ENCODE data around the gene SMNDC1. TPM values are rescaled to one million over a fixed set of nuclear protein-coding genes. Genes with fewer than 3 reads are reported as not detected.

The SMNDC1 gene
- total RNA-seq, 1 donor from 2014 or later = 46.7 TPM

DNA sequence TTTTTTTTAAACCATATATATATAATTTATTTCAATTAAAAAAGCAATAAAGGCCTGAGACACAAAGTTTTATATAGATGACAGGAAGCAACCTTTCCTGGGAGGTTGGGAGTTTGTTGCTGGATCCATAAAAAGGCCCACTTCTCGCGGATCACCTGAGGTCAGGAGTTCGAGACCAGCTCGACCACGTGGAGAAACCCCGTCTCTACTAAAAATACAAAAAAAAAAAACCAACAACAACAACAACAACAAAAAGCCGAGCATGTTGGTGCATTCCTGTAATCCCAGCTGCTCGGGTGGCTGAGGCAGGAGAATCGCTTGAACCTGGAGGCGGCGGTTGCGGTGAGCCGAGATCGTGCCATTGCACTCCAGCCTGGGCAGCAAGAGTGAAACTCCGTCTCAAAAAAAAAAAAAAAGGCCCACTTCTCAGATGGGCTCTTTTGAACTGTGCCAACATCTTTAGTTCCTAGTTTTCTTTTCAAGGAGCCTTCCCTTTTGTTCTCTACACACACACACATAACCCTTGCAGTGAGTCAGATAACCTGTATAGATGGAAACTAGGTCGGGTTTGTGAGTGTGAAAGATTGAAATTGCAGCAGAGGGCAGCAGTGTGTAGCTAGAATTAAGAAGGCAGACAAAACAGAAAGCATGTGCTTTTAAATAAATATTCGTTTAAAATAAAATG, 1.2 kb upstream of the SMNDC1 start:
- H3K4me2 ChIP-seq (ENCODE audit: low read length) = peak overlapping the region; percentile 85
- Mint-ChIP-seq H3K9me3 (ENCODE audit: unreplicated experiment) (no peaks in the 10 kb centered on the region), H3K27me3 (ENCODE audit: low read depth, unreplicated experiment) (no peaks in the 10 kb centered on the region), H3K36me3 (ENCODE audit: low read depth, unreplicated experiment) (peaks cover 1% of the 10 kb centered on the region), H3K4me3 (ENCODE audit: unreplicated experiment) (peak overlapping the region; percentile 95), H3K4me1 (ENCODE audit: low read depth, unreplicated experiment) (peaks cover 26% of the 10 kb centered on the region), H3K27ac (ENCODE audit: unreplicated experiment) (peak overlapping the region; percentile 97)
- no peak overlapping the region for H3K4me3 ChIP-seq (ENCODE audit: insufficient read depth, low read depth, low read length)
- no peak for FAIRE-seq
- peak overlapping the region; percentile 97 for H3K9ac ChIP-seq (ENCODE audit: low read length)
- H3K27me3 ChIP-seq (ENCODE audit: insufficient read depth, low read length) = no peaks in the 10 kb centered on the region
- H2AFZ ChIP-seq (ENCODE audit: low read depth, low read length) = no peak overlapping the region
- H3K9me3 ChIP-seq (ENCODE audit: insufficient read depth, low read depth, low read length) = no peaks in the 10 kb centered on the region
- H3K27ac ChIP-seq (ENCODE audit: low read depth, low read length) = peak overlapping the region; percentile 88
- peaks cover 29% of the 10 kb centered on the region for H4K20me1 ChIP-seq (ENCODE audit: insufficient read depth, low read length)
- peaks cover 9% of the 10 kb centered on the region for H3K4me1 ChIP-seq (ENCODE audit: insufficient read depth, low read length)
- H3K36me3 ChIP-seq (ENCODE audit: insufficient read depth, low read length) = peaks cover 22% of the 10 kb centered on the region
- peak; percentile 85 for DNase-seq (ENCODE audit: low read depth)
- peaks cover 39% of the 10 kb centered on the region for H3K79me2 ChIP-seq (ENCODE audit: insufficient read depth, low read length)
- no peak for TF ChIP-seq EZH2 (IDR thresholded peaks at IDR 0.05; ENCODE audit: insufficient read depth, low read length)
- TF ChIP-seq, protein P1, sequence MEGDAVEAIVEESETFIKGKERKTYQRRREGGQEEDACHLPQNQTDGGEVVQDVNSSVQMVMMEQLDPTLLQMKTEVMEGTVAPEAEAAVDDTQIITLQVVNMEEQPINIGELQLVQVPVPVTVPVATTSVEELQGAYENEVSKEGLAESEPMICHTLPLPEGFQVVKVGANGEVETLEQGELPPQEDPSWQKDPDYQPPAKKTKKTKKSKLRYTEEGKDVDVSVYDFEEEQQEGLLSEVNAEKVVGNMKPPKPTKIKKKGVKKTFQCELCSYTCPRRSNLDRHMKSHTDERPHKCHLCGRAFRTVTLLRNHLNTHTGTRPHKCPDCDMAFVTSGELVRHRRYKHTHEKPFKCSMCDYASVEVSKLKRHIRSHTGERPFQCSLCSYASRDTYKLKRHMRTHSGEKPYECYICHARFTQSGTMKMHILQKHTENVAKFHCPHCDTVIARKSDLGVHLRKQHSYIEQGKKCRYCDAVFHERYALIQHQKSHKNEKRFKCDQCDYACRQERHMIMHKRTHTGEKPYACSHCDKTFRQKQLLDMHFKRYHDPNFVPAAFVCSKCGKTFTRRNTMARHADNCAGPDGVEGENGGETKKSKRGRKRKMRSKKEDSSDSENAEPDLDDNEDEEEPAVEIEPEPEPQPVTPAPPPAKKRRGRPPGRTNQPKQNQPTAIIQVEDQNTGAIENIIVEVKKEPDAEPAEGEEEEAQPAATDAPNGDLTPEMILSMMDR (IDR thresholded peaks at IDR 0.05; ENCODE audit: insufficient read depth, low read depth, low read length) = peak; percentile 81

DNA sequence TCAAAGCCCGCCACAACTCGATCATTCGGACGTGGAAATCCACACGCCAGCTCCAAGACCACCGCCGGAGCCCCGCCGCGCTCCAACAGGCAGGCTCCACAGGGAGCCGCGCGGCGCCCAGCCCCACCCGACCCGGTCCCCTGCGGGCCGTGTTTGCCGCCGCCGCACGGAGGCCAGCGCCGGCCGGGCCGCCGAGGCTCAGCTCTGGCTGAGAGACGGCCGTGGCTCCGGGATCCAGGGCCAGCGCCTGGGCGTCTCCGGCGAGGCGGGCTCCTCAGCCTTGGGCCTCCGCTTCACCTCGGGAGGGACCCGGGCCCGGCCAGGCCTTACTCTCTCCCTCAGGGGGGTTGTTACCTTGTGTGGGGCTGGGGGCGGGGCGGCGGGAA, 333 bp downstream of the SMNDC1 start:
- no peak for FAIRE-seq
- peak overlapping the region; percentile 97 for H3K4me3 Mint-ChIP-seq (ENCODE audit: unreplicated experiment)
- H3K27me3 Mint-ChIP-seq (ENCODE audit: low read depth, unreplicated experiment) = no peaks in the 10 kb centered on the region
- H3K79me2 ChIP-seq (ENCODE audit: insufficient read depth, low read length) = peaks cover 54% of the 10 kb centered on the region
- H3K27ac ChIP-seq (ENCODE audit: low read depth, low read length) = peak overlapping the region; percentile 88
- peak overlapping the region; percentile 85 for H3K4me2 ChIP-seq (ENCODE audit: low read length)
- TF ChIP-seq, protein P1 (IDR thresholded peaks at IDR 0.05; ENCODE audit: insufficient read depth, low read depth, low read length) = no peak
- peaks cover 7% of the 10 kb centered on the region for H3K4me1 ChIP-seq (ENCODE audit: insufficient read depth, low read length)
- peak overlapping the region; percentile 97 for H3K9ac ChIP-seq (ENCODE audit: low read length)
- H2AFZ ChIP-seq (ENCODE audit: low read depth, low read length) = no peak overlapping the region
- H4K20me1 ChIP-seq (ENCODE audit: insufficient read depth, low read length) = peaks cover 43% of the 10 kb centered on the region
- H3K9me3 Mint-ChIP-seq (ENCODE audit: unreplicated experiment) = no peaks in the 10 kb centered on the region
- peaks cover 36% of the 10 kb centered on the region for H3K36me3 ChIP-seq (ENCODE audit: insufficient read depth, low read length)
- no peaks in the 10 kb centered on the region for H3K27me3 ChIP-seq (ENCODE audit: insufficient read depth, low read length)
- H3K36me3 Mint-ChIP-seq (ENCODE audit: low read depth, unreplicated experiment) = peaks cover 4% of the 10 kb centered on the region
- DNase-seq (ENCODE audit: low read depth) = no peak
- H3K27ac Mint-ChIP-seq (ENCODE audit: unreplicated experiment) = peak overlapping the region; percentile 97
- no peaks in the 10 kb centered on the region for H3K9me3 ChIP-seq (ENCODE audit: insufficient read depth, low read depth, low read length)
- H3K4me3 ChIP-seq (ENCODE audit: insufficient read depth, low read depth, low read length) = peak overlapping the region; percentile 92
- peaks cover 32% of the 10 kb centered on the region for H3K4me1 Mint-ChIP-seq (ENCODE audit: low read depth, unreplicated experiment)

DNA sequence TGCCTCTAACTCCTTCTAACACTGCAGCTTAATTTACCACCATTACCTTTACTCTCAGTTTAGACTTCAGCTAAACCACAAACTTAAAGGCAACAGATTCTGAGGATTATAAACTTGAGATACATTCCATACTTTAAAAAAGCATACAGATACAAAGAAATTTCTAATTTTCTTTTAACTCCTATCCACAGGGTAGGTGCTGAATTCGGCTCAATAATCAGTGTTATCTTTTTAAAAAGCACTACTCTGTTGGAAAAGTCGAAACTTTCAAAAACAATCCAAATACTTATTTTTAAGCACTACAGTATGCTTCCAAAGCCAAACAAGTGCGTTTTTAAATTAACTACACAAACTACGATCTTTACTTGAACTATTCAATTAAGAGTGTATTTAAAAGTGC, 1.0 kb downstream of the SMNDC1 start:
- Histone ChIP-seq H3K79me2 (ENCODE audit: insufficient read depth, low read length) (peaks cover 61% of the 10 kb centered on the region), H3K36me3 (ENCODE audit: insufficient read depth, low read length) (peaks cover 42% of the 10 kb centered on the region), H2AFZ (ENCODE audit: low read depth, low read length) (no peak overlapping the region), H3K4me3 (ENCODE audit: insufficient read depth, low read depth, low read length) (peak overlapping the region; percentile 92), H3K4me1 (ENCODE audit: insufficient read depth, low read length) (peaks cover 7% of the 10 kb centered on the region), H3K27ac (ENCODE audit: low read depth, low read length) (peak overlapping the region; percentile 88), H3K4me2 (ENCODE audit: low read length) (peak overlapping the region; percentile 85), H3K9me3 (ENCODE audit: insufficient read depth, low read depth, low read length) (no peaks in the 10 kb centered on the region), H3K27me3 (ENCODE audit: insufficient read depth, low read length) (no peaks in the 10 kb centered on the region), H3K9ac (ENCODE audit: low read length) (peak overlapping the region; percentile 97), H4K20me1 (ENCODE audit: insufficient read depth, low read length) (peaks cover 50% of the 10 kb centered on the region)
- DNase-seq (ENCODE audit: low read depth) (no peak), FAIRE-seq (no peak)
- peak overlapping the region; percentile 97 for H3K4me3 Mint-ChIP-seq (ENCODE audit: unreplicated experiment)
- peaks cover 33% of the 10 kb centered on the region for H3K4me1 Mint-ChIP-seq (ENCODE audit: low read depth, unreplicated experiment)
- no peaks in the 10 kb centered on the region for H3K27me3 Mint-ChIP-seq (ENCODE audit: low read depth, unreplicated experiment)
- H3K36me3 Mint-ChIP-seq (ENCODE audit: low read depth, unreplicated experiment) = peaks cover 4% of the 10 kb centered on the region
- TF ChIP-seq, protein P1 (IDR thresholded peaks at IDR 0.05; ENCODE audit: insufficient read depth, low read depth, low read length) = no peak
- TF ChIP-seq EZH2 (IDR thresholded peaks at IDR 0.05; ENCODE audit: insufficient read depth, low read length) = no peak
- H3K27ac Mint-ChIP-seq (ENCODE audit: unreplicated experiment) = peak overlapping the region; percentile 97
- H3K9me3 Mint-ChIP-seq (ENCODE audit: unreplicated experiment) = no peaks in the 10 kb centered on the region
